AG04450 (cell line): ENCODE measurements around the gene WDR18. TPM values are rescaled to one million over a fixed set of nuclear protein-coding genes. Genes with fewer than 3 reads are reported as not detected.
A peak's percentile ranks its signal among the peaks of the same experiment; 100 is the strongest.
"Not testable (repeated sequence)": the region's sequence is repeated elsewhere in the genome, so short reads cannot be mapped to it uniquely, and the experiment has no call there.

Experiments
- CTCF ChIA-PET: fragments of 300-600, 350-600 bp; formaldehyde crosslinking; extraction: SDS; loops from one replicate; lab custom pipeline; 2022; ENCODE audit warnings: antibody characterized with exemption, inconsistent platforms; lab: Charles Lee
- POLR2A ChIA-PET: fragments of 350-600 bp; formaldehyde crosslinking; extraction: SDS; loops from one replicate; lab custom pipeline; 2021; ENCODE audit warnings: antibody characterized with exemption, inconsistent platforms; lab: Yijun Ruan, JAX
- DNase-seq: peaks from one replicate; pipeline ENCODE4 v3.0.0-alpha.2; 2011; ENCODE audit warnings: low read depth, low spot score
- H3K27ac ChIP-seq: one replicate; pipeline ENCODE4 v1.5.1; 2012; ENCODE audit warnings: low read depth, low read length, control low read depth
- H3K27me3 ChIP-seq: one replicate; pipeline ENCODE4 v1.6.0; 2012; ENCODE audit warnings: low read length; ENCODE audit not compliant: control insufficient read depth, insufficient read depth
- H3K4me3 ChIP-seq: 2 replicates; pipeline ENCODE4 v1.5.1; 2011; ENCODE audit warnings: mild to moderate bottlenecking, low read depth, low read length, control low read depth
- H3K9me3 ChIP-seq: 2 replicates; pipeline ENCODE4 v1.5.1; 2012; ENCODE audit warnings: low read length; ENCODE audit not compliant: control insufficient read depth, insufficient read depth
- polyA plus RNA-seq: library from polyadenylated mRNA; depleted of rRNA; stranded (reverse); fragments of >200 nt; gene quantifications from 2 replicates; pipeline ENCODE4 v1.2.3, GENCODE V29; 2011
- TF ChIP-seq, protein P1 (sequence below): IDR thresholded peaks from 2 replicates; pipeline ENCODE4 v1.5.1; 2011; ENCODE audit warnings: low read depth, low read length, control low read depth, inconsistent platforms

Gene WDR18
- polyA plus RNA-seq, 1 experiment = 24.5 TPM

- ChIA-PET CTCF (no interaction called here), POLR2A (no interaction called here)
- Histone ChIP-seq H3K9me3 (no peaks in the 10 kb centered on the region; the same call in 1 of the 2 replicates), H3K27ac (peak overlapping the region; percentile 47), H3K4me3 (no peak overlapping the region), H3K27me3 (no peaks in the 10 kb centered on the region)
- DNase-seq = no peak
- TF ChIP-seq, protein P1, sequence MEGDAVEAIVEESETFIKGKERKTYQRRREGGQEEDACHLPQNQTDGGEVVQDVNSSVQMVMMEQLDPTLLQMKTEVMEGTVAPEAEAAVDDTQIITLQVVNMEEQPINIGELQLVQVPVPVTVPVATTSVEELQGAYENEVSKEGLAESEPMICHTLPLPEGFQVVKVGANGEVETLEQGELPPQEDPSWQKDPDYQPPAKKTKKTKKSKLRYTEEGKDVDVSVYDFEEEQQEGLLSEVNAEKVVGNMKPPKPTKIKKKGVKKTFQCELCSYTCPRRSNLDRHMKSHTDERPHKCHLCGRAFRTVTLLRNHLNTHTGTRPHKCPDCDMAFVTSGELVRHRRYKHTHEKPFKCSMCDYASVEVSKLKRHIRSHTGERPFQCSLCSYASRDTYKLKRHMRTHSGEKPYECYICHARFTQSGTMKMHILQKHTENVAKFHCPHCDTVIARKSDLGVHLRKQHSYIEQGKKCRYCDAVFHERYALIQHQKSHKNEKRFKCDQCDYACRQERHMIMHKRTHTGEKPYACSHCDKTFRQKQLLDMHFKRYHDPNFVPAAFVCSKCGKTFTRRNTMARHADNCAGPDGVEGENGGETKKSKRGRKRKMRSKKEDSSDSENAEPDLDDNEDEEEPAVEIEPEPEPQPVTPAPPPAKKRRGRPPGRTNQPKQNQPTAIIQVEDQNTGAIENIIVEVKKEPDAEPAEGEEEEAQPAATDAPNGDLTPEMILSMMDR = no peak
Observed at GRCh38 chr19:956766-957440, 27.2 kb upstream of the WDR18 start.

- POLR2A ChIA-PET = interaction anchor here (0.7 kb wide), 1 partner anchor 9 kb away, joined by 3 read pairs; no protein-coding TSS in a partner anchor
- H3K9me3 ChIP-seq, H3K27ac ChIP-seq, H3K4me3 ChIP-seq, CTCF ChIA-PET, H3K27me3 ChIP-seq, DNase-seq: not testable (repeated sequence)
Observed at GRCh38 chr19:957578-957977, 26.6 kb upstream of the WDR18 start.

DNA sequence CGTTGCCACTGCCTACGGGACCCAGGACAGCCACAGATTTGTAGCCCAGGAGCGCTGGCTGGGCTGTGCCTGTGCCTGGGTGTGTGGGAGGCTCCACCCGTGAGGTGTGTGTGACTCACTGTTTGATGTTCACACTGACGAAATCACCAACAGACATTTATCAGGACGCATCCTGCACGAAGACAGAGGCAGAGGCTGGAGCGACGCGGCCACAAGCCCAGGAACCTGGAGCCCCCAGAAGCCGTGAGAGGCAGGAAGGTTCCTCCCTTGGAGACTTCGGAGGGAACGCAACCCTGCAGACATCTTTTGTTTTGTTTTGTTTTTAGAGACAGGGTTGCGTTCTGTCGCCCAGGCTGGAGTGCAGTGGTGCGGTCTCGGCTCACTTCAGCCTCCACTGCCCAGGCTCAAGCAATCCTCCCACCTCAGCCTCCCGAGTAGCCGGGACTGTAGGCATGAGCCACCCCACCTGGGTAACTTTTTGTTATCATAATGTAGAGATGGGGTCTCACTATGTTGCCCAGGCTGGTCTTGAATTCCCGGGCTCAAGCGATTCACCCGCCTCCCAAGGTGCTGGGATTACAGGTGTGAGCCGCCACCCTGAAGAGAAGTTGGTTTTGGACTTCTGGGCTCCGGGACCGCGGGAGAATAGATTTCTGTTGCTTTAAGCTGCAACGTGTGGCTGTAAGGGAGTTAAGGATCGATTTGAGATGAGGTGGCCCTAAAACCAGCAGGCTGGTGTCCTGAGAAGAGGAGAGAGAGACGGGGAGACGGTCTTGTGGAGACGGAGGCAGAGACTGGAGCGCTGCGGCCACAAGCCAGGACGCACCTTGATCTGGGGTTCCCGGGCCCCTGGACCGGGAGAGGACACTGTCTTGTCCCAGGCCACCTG is 24.9 kb upstream of the WDR18 start:
- peaks cover 6% of the 10 kb centered on the region for H3K9me3 ChIP-seq
- TF ChIP-seq, protein P1 = no peak
- no peak overlapping the region for H3K27ac ChIP-seq
- no peak for DNase-seq
- CTCF ChIA-PET = no interaction called here
- POLR2A ChIA-PET = no interaction called here
- H3K4me3 ChIP-seq = no peak overlapping the region
- H3K27me3 ChIP-seq = no peaks in the 10 kb centered on the region

DNA sequence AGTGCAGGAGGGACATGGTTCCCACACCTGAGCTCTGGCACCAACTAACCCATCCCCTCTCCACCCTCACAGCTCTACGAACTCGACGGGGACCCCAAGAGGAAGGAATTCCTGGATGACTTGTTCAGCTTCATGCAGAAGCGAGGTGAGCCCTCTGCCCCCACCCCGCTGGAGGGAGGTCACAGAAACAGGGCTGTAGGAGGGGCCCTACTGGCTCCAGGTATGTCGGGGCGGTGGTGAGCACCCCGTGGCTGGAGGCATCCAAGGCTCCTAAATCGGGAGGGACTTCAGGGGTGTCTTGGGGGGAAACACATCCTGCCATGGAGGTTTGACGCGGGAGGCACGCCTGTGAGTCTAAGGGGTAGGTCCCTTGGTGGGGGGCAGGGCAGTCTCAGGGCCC is 24.1 kb upstream of the WDR18 start:
- Histone ChIP-seq H3K27ac (no peak overlapping the region), H3K9me3 (peaks cover 14% of the 10 kb centered on the region), H3K4me3 (no peak overlapping the region), H3K27me3 (no peaks in the 10 kb centered on the region)
- TF ChIP-seq, protein P1 = no peak
- CTCF ChIA-PET = no interaction called here
- POLR2A ChIA-PET = no interaction called here
- DNase-seq = no peak

DNA sequence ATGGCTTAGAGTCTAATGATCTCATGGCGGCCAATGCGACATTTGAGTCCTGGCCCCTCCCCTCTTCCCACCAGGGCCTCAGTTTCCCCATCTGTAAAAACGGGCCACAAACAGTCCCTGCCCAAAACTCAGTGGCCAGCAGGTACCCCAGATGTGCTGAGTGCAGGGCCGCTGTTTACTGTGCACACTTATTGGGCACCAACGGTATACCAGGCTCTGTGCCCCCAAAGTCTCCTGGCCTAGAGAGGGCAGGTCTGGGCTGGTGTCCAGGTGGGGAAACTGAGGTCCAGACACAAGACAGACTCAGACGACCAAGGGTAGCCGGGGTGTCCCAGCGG is 23.6 kb upstream of the WDR18 start:
- POLR2A ChIA-PET = no interaction called here
- TF ChIP-seq, protein P1 = no peak
- no peak overlapping the region for H3K27ac ChIP-seq
- no peak for DNase-seq
- peaks cover 14% of the 10 kb centered on the region for H3K9me3 ChIP-seq
- CTCF ChIA-PET = no interaction called here
- H3K27me3 ChIP-seq = no peaks in the 10 kb centered on the region
- H3K4me3 ChIP-seq = no peak overlapping the region
